SK-N-SH (cell line): ENCODE measurements around the gene GMEB1.

ENCODE experiments used
- CHD2 ChIP-seq: fragments of 150-350 bp; IDR thresholded peaks from 2 replicates; pipeline ENCODE4 v1.6.1; 2018; ENCODE audit warnings: low read length; ENCODE audit not compliant: partially characterized antibody
- EP300 ChIP-seq, 2 experiments: IDR thresholded peaks; 2 replicates each; pipeline versions ENCODE4 v1.4.0 to v1.6.1; 2012; ENCODE audit warnings: borderline replicate concordance in 1 of 2, low read depth in 1 of 2, low read length in 1 of 2
- FOXJ3 ChIP-seq: sonication (generic); formaldehyde crosslinking; IDR thresholded peaks from 2 replicates; pipeline ENCODE4 v1.5.1; 2020; ENCODE audit warnings: mild to moderate bottlenecking, missing genetic modification reagents
- POLR2AphosphoS5 ChIP-seq: IDR thresholded peaks from 2 replicates; pipeline ENCODE4 v1.6.1; 2012; ENCODE audit warnings: low read depth, low read length
- SIN3A ChIP-seq: IDR thresholded peaks from 2 replicates; pipeline ENCODE4 v1.6.1; 2012; ENCODE audit warnings: low read depth, mild to moderate bottlenecking, low read length, moderate library complexity, borderline replicate concordance
- TAF1 ChIP-seq: IDR thresholded peaks from 2 replicates; pipeline ENCODE4 v1.6.1; 2012; ENCODE audit warnings: low read depth, mild to moderate bottlenecking, low read length, moderate library complexity, borderline replicate concordance
- TCF12 ChIP-seq: IDR thresholded peaks from 2 replicates; pipeline ENCODE4 v1.4.0; 2012
- YY1 ChIP-seq: IDR thresholded peaks from 2 replicates; pipeline ENCODE4 v1.4.0; 2012; ENCODE audit warnings: low read depth, mild to moderate bottlenecking
- TF ChIP-seq, protein P1 (sequence below): IDR thresholded peaks from 2 replicates; pipeline ENCODE4 v1.4.0; 2012; ENCODE audit warnings: low read depth
- TF ChIP-seq, protein P2 (sequence below): fragments of 200-600 bp; sonication (generic); IDR thresholded peaks from 2 replicates; pipeline ENCODE4 v1.6.1; 2017; ENCODE audit warnings: antibody characterized with exemption, mild to moderate bottlenecking, moderate library complexity
- TF ChIP-seq, protein P3 (sequence below): IDR thresholded peaks from 2 replicates; pipeline ENCODE4 v1.4.0; 2012; ENCODE audit warnings: low read depth, borderline replicate concordance

DNA sequence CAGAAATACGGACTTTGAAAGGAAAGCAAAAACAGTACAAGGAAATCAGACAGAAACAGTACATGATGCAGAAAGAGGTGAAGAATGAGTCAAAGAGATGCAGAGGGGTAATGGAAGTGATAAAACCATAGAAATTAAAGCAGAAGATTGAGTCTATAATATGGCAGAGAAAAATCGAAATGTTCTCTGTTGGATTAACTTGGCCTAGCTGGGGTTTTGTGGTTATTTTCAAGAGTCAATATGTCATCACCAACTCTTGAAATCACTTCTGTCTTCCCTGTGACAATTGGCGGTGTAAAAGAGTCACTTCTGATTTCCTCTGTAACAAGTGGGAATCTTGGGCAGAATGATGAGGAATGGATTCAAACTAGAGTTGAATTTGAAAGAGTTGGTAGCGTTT, 75.6 kb downstream of the GMEB1 start:
- TF ChIP-seq POLR2AphosphoS5 (no peak), EP300 (IDR thresholded peaks at IDR 0.05; ENCODE audit: borderline replicate concordance in 1 of 2, low read depth in 1 of 2, low read length in 1 of 2) (no peak), YY1 (no peak), SIN3A (no peak), CHD2 (no peak), FOXJ3 (CRISPR knock-in tag) (no peak), TCF12 (no peak), TAF1 (no peak)
- TF ChIP-seq, protein P1, sequence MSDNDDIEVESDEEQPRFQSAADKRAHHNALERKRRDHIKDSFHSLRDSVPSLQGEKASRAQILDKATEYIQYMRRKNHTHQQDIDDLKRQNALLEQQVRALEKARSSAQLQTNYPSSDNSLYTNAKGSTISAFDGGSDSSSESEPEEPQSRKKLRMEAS = no peak
- TF ChIP-seq, protein P2, sequence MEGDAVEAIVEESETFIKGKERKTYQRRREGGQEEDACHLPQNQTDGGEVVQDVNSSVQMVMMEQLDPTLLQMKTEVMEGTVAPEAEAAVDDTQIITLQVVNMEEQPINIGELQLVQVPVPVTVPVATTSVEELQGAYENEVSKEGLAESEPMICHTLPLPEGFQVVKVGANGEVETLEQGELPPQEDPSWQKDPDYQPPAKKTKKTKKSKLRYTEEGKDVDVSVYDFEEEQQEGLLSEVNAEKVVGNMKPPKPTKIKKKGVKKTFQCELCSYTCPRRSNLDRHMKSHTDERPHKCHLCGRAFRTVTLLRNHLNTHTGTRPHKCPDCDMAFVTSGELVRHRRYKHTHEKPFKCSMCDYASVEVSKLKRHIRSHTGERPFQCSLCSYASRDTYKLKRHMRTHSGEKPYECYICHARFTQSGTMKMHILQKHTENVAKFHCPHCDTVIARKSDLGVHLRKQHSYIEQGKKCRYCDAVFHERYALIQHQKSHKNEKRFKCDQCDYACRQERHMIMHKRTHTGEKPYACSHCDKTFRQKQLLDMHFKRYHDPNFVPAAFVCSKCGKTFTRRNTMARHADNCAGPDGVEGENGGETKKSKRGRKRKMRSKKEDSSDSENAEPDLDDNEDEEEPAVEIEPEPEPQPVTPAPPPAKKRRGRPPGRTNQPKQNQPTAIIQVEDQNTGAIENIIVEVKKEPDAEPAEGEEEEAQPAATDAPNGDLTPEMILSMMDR = no peak
- TF ChIP-seq, protein P3, sequence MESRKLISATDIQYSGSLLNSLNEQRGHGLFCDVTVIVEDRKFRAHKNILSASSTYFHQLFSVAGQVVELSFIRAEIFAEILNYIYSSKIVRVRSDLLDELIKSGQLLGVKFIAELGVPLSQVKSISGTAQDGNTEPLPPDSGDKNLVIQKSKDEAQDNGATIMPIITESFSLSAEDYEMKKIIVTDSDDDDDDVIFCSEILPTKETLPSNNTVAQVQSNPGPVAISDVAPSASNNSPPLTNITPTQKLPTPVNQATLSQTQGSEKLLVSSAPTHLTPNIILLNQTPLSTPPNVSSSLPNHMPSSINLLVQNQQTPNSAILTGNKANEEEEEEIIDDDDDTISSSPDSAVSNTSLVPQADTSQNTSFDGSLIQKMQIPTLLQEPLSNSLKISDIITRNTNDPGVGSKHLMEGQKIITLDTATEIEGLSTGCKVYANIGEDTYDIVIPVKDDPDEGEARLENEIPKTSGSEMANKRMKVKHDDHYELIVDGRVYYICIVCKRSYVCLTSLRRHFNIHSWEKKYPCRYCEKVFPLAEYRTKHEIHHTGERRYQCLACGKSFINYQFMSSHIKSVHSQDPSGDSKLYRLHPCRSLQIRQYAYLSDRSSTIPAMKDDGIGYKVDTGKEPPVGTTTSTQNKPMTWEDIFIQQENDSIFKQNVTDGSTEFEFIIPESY = no peak
